Skeletal muscle tissue (tissue), 4 donors: Measurements from ENCODE around the gene SLC7A10. TPM values are rescaled to one million over a fixed set of nuclear protein-coding genes. Genes with fewer than 3 reads are reported as not detected.
"Not testable (repeated sequence)": the region's sequence is repeated elsewhere in the genome, so short reads cannot be mapped to it uniquely, and the experiment has no call there.

Experiments used
- H3K27ac ChIP-seq: one replicate; pipeline ENCODE4 v1.7.0; 2013; ENCODE audit warnings: mild to moderate bottlenecking, low read depth, low read length, inconsistent platforms
- H3K27me3 ChIP-seq, 3 donors: one replicate each; pipeline ENCODE4 v1.7.0; 2013; ENCODE audit warnings: low read length in 3 of 3; ENCODE audit not compliant: control insufficient read depth in 3 of 3, insufficient read depth in 3 of 3
- H3K36me3 ChIP-seq, 3 donors: one replicate each; pipeline ENCODE4 v1.7.0; 2013; ENCODE audit warnings: low read length in 3 of 3; ENCODE audit not compliant: control insufficient read depth in 3 of 3, insufficient read depth in 3 of 3
- H3K4me1 ChIP-seq, 3 donors: one replicate each; pipeline ENCODE4 v1.7.0; 2013; ENCODE audit warnings: low read length in 3 of 3, mild to moderate bottlenecking in 3 of 3; ENCODE audit not compliant: control insufficient read depth in 3 of 3, insufficient read depth in 3 of 3
- H3K4me3 ChIP-seq, 3 donors: one replicate each; pipeline ENCODE4 v1.7.0; 2013; ENCODE audit warnings: low read length in 3 of 3
- H3K9ac ChIP-seq, 3 donors: one replicate each; pipeline ENCODE4 v1.7.0; 2013; ENCODE audit warnings: low read length in 3 of 3, mild to moderate bottlenecking in 3 of 3, moderate library complexity in 2 of 3, low read depth in 1 of 3
- H3K9me3 ChIP-seq, 3 donors: one replicate each; pipeline ENCODE4 v1.7.0; 2013; ENCODE audit warnings: low read length in 3 of 3; ENCODE audit not compliant: control insufficient read depth in 3 of 3
- total RNA-seq: library from RNA; depleted of rRNA; stranded (reverse); fragments of >200 nt; gene quantifications from one replicate; pipeline ENCODE4 v1.2.3, GENCODE V29; 2014
- donor health status: Osteomylitis.

The SLC7A10 gene
- total RNA-seq, 1 donor from 2014 or later = 9.4 TPM

- no peak overlapping the region for H3K27ac ChIP-seq
- no peak overlapping the region for H3K4me3 ChIP-seq
- H3K27me3 ChIP-seq = no peaks in the 10 kb centered on the region
- H3K36me3 ChIP-seq = no peaks in the 10 kb centered on the region
- no peak overlapping the region for H3K9ac ChIP-seq
- peaks cover 0 to 3% (median 0%) of the 10 kb centered on the region in 3 donors for H3K9me3 ChIP-seq
- H3K4me1 ChIP-seq = peaks cover 13 to 30% (median 20%) of the 10 kb centered on the region in 3 donors
Observed at GRCh38 chr19:33171222-33171795, 54.3 kb downstream of the SLC7A10 start.

- no peak overlapping the region for H3K9ac ChIP-seq
- H3K27me3 ChIP-seq = no peaks in the 10 kb centered on the region
- H3K27ac ChIP-seq = no peak overlapping the region
- no peaks in the 10 kb centered on the region for H3K36me3 ChIP-seq
- H3K9me3 ChIP-seq = peaks cover 0 to 3% (median 0%) of the 10 kb centered on the region in 3 donors
- H3K4me1 ChIP-seq = peaks cover 2 to 6% (median 5%) of the 10 kb centered on the region in 3 donors
- H3K4me3 ChIP-seq = no peak overlapping the region
Observed at GRCh38 chr19:33168528-33168927, 57.1 kb downstream of the SLC7A10 start.

GRCh38 chr19:33167438-33167837 lies 58.2 kb downstream of the SLC7A10 start:
- Histone ChIP-seq H3K4me1 (no peaks in the 10 kb centered on the region), H3K36me3 (no peaks in the 10 kb centered on the region), H3K4me3 (no peak overlapping the region), H3K9me3 (peaks cover 0 to 3% (median 0%) of the 10 kb centered on the region in 3 donors), H3K9ac (no peak overlapping the region), H3K27me3 (no peaks in the 10 kb centered on the region), H3K27ac (no peak overlapping the region)

GRCh38 chr19:33166037-33166436 lies 59.6 kb downstream of the SLC7A10 start:
- H3K36me3 ChIP-seq, H3K4me1 ChIP-seq, H3K27me3 ChIP-seq: not testable (repeated sequence)

GRCh38 chr19:33163481-33163880 lies 62.2 kb downstream of the SLC7A10 start:
- Histone ChIP-seq H3K27me3 (no peaks in the 10 kb centered on the region), H3K4me3 (no peak overlapping the region), H3K9ac (no peak overlapping the region), H3K4me1 (no peaks in the 10 kb centered on the region), H3K9me3 (peaks cover 0 to 3% (median 0%) of the 10 kb centered on the region in 3 donors), H3K36me3 (no peaks in the 10 kb centered on the region), H3K27ac (no peak overlapping the region)

More at GRCh38 chr19:33166037-33166436, 59.6 kb downstream of the SLC7A10 start:
- not testable (repeated sequence) for H3K27ac ChIP-seq, H3K9me3 ChIP-seq, H3K4me3 ChIP-seq, H3K9ac ChIP-seq

- Histone ChIP-seq H3K4me3 (no peak overlapping the region), H3K27ac (no peak overlapping the region), H3K4me1 (no peaks in the 10 kb centered on the region), H3K36me3 (no peaks in the 10 kb centered on the region), H3K9ac (no peak overlapping the region), H3K9me3 (no peaks in the 10 kb centered on the region), H3K27me3 (no peaks in the 10 kb centered on the region)
Observed at GRCh38 chr19:33161201-33161600, 64.4 kb downstream of the SLC7A10 start.

GRCh38 chr19:33159893-33160292 lies 65.8 kb downstream of the SLC7A10 start:
- peaks cover 0 to 2% (median 0%) of the 10 kb centered on the region in 3 donors for H3K27me3 ChIP-seq
- no peaks in the 10 kb centered on the region for H3K36me3 ChIP-seq

GRCh38 chr19:33159149-33159548 lies 66.5 kb downstream of the SLC7A10 start:
- no peak overlapping the region for H3K27ac ChIP-seq
- H3K9me3 ChIP-seq = no peaks in the 10 kb centered on the region
- H3K9ac ChIP-seq = no peak overlapping the region
- H3K36me3 ChIP-seq = no peaks in the 10 kb centered on the region
- H3K4me3 ChIP-seq = no peak overlapping the region
- no peaks in the 10 kb centered on the region for H3K4me1 ChIP-seq
- peaks cover 0 to 2% (median 0%) of the 10 kb centered on the region in 3 donors for H3K27me3 ChIP-seq

More at GRCh38 chr19:33159893-33160292, 65.8 kb downstream of the SLC7A10 start:
- H3K4me1 ChIP-seq = no peaks in the 10 kb centered on the region
- no peak overlapping the region for H3K27ac ChIP-seq
- no peaks in the 10 kb centered on the region for H3K9me3 ChIP-seq
- no peak overlapping the region for H3K9ac ChIP-seq
- H3K4me3 ChIP-seq = no peak overlapping the region

Other genes starting within 250 kb of the SLC7A10 start
- 0.52 TPM for gene RHPN2, start 161.0 kb downstream of the SLC7A10 start, total RNA-seq
- 6.3 TPM for gene GPATCH1, start 144.7 kb downstream of the SLC7A10 start, total RNA-seq
- gene WDR88, start 93.7 kb downstream of the SLC7A10 start, total RNA-seq = not detected
- 19.3 TPM for gene LRP3, start 31.5 kb downstream of the SLC7A10 start, total RNA-seq
- 17.2 TPM for gene CEBPA, start 76.7 kb upstream of the SLC7A10 start, total RNA-seq
- gene CEBPG, start 147.9 kb upstream of the SLC7A10 start, total RNA-seq = 14.1 TPM